Measurements from ENCODE around the gene DAP.

DNA sequence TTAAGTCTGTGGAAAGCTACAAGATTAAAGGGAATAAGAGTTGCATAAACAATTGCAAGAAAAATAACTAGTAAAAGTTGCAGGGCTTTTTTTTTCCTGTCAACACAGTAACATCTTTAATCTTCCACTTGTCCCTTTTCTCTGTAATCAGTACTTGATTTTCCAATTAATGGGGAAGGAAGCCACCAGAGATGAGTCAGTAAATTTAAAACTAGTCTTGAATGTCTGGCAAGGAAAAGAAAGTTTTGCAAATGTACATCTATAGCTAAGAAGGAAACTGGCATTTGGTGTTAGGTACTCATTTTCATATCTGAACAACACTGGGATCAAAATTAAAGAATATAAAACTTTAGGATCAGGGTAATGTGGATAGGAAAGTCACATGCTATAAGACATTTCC, 17.1 kb downstream of the DAP start:
- TF ChIP-seq, protein P1, sequence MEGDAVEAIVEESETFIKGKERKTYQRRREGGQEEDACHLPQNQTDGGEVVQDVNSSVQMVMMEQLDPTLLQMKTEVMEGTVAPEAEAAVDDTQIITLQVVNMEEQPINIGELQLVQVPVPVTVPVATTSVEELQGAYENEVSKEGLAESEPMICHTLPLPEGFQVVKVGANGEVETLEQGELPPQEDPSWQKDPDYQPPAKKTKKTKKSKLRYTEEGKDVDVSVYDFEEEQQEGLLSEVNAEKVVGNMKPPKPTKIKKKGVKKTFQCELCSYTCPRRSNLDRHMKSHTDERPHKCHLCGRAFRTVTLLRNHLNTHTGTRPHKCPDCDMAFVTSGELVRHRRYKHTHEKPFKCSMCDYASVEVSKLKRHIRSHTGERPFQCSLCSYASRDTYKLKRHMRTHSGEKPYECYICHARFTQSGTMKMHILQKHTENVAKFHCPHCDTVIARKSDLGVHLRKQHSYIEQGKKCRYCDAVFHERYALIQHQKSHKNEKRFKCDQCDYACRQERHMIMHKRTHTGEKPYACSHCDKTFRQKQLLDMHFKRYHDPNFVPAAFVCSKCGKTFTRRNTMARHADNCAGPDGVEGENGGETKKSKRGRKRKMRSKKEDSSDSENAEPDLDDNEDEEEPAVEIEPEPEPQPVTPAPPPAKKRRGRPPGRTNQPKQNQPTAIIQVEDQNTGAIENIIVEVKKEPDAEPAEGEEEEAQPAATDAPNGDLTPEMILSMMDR (conservative IDR thresholded peaks at IDR 0.05; ENCODE audit: low read depth in 2 of 2): no peak
- TF ChIP-seq EZH2phosphoT487 (IDR thresholded peaks at IDR 0.05; ENCODE audit: unreplicated experiment) (no peak), POLR2AphosphoS5 (IDR thresholded peaks at IDR 0.05; ENCODE audit: low read depth) (no peak), EZH2 (IDR thresholded peaks at IDR 0.05; ENCODE audit: low read depth, unreplicated experiment) (no peak), NANOG (IDR thresholded peaks at IDR 0.05; ENCODE audit: borderline replicate concordance) (no peak), CREB1 (CRISPR knock-in tag; IDR thresholded peaks at IDR 0.05; ENCODE audit: low read depth) (no peak), REST (IDR thresholded peaks at IDR 0.05; ENCODE audit: unreplicated experiment) (no peak), STAT1 (IDR thresholded peaks at IDR 0.05; ENCODE audit: unreplicated experiment) (no peak), ZNF331 (CRISPR knock-in tag; IDR thresholded peaks at IDR 0.05; ENCODE audit: low read depth) (no peak), JUNB (IDR thresholded peaks at IDR 0.05; ENCODE audit: unreplicated experiment) (no peak)
